GM18508 (cell line): Measurements from ENCODE around the gene EFHB.
"Not testable (repeated sequence)": the region's sequence is repeated elsewhere in the genome, so short reads cannot be mapped to it uniquely, and the experiment has no call there.

Experiments
- ATAC-seq: cut with Tn5 transposase; IDR thresholded peaks from one replicate; pipeline ENCODE4 v1.9.1; 2021; ENCODE audit warnings: moderate number of reproducible peaks; ENCODE audit not compliant: insufficient read depth, unreplicated experiment

EFHB gene

GRCh38 chr3:19931767-19932188 is 2.2 kb downstream of the EFHB start:
- ATAC-seq, result peak; percentile 41

GRCh38 chr3:19931180-19931692 is 2.8 kb downstream of the EFHB start:
- peak; percentile 86 for ATAC-seq

- no peak for ATAC-seq
Observed at GRCh38 chr3:19920401-19921080, 13.5 kb downstream of the EFHB start.

- ATAC-seq, result no peak
Observed at GRCh38 chr3:19917167-19917566, 16.9 kb downstream of the EFHB start.

GRCh38 chr3:19911452-19911851 is 22.6 kb downstream of the EFHB start:
- no peak for ATAC-seq

- no peak for ATAC-seq
Observed at GRCh38 chr3:19907523-19907922, 26.5 kb downstream of the EFHB start.

GRCh38 chr3:19903649-19904048 is 30.4 kb downstream of the EFHB start:
- ATAC-seq, result no peak

GRCh38 chr3:19901918-19902317 is 32.1 kb downstream of the EFHB start:
- no peak for ATAC-seq

GRCh38 chr3:19901337-19901736 is 32.7 kb downstream of the EFHB start:
- ATAC-seq, result no peak

- not testable (repeated sequence) for ATAC-seq
Observed at GRCh38 chr3:19899833-19900232, 34.2 kb downstream of the EFHB start.

- ATAC-seq, result no peak
Observed at GRCh38 chr3:19899264-19899663, 34.8 kb downstream of the EFHB start.

- ATAC-seq, result no peak
Observed at GRCh38 chr3:19898721-19899120, 35.3 kb downstream of the EFHB start.

GRCh38 chr3:19891740-19892139 is 42.3 kb downstream of the EFHB start:
- no peak for ATAC-seq

- ATAC-seq, result no peak
Observed at GRCh38 chr3:19888428-19889152, 45.4 kb downstream of the EFHB start.

- ATAC-seq, result not testable (repeated sequence)
Observed at GRCh38 chr3:19887122-19887521, 46.9 kb downstream of the EFHB start.

- no peak for ATAC-seq
Observed at GRCh38 chr3:19886404-19886803, 47.6 kb downstream of the EFHB start.

GRCh38 chr3:19885468-19885867 is 48.5 kb downstream of the EFHB start:
- ATAC-seq, result no peak

GRCh38 chr3:19881852-19882251 is 52.2 kb downstream of the EFHB start:
- ATAC-seq, result no peak

- ATAC-seq, result no peak
Observed at GRCh38 chr3:19881036-19881435, 53.0 kb downstream of the EFHB start.

- no peak for ATAC-seq
Observed at GRCh38 chr3:19877656-19878055, 56.4 kb downstream of the EFHB start.

- peak; percentile 90 for ATAC-seq
Observed at GRCh38 chr3:19866751-19867347, 67.2 kb downstream of the EFHB start.
